GM18867 (cell line): Measurements from ENCODE around the gene S100A9.

ENCODE experiments used
- ATAC-seq: cut with Tn5 transposase; IDR thresholded peaks from one replicate; pipeline ENCODE4 v1.9.1; 2021; ENCODE audit warnings: mild to moderate bottlenecking, moderate library complexity; ENCODE audit not compliant: unreplicated experiment

S100A9 gene

GRCh38 chr1:153387001-153387400 lies 29.3 kb downstream of the S100A9 start:
- no peak for ATAC-seq

- ATAC-seq = no peak
These were observed 30.1 kb downstream of the S100A9 start for GRCh38 chr1:153387785-153388184.

- no peak for ATAC-seq
These were observed 31.7 kb downstream of the S100A9 start for GRCh38 chr1:153389401-153389800.

GRCh38 chr1:153389973-153390879 lies 32.6 kb downstream of the S100A9 start:
- no peak for ATAC-seq

GRCh38 chr1:153390938-153391710 lies 33.5 kb downstream of the S100A9 start, which contains the start of gene S100A8:
Gene S100A8, minus strand, starts transcription at chr1:153391073. Its CDS starts 538 bp downstream, at chr1:153390535.
- ATAC-seq = no peak

- ATAC-seq = no peak
These were observed 34.6 kb downstream of the S100A9 start for GRCh38 chr1:153392258-153392657.

GRCh38 chr1:153392822-153393221 lies 35.2 kb downstream of the S100A9 start:
- no peak for ATAC-seq

- no peak for ATAC-seq
These were observed 36.3 kb downstream of the S100A9 start for GRCh38 chr1:153393926-153394325.

GRCh38 chr1:153394391-153394790 lies 36.7 kb downstream of the S100A9 start:
- no peak for ATAC-seq

GRCh38 chr1:153395136-153395685 lies 37.6 kb downstream of the S100A9 start:
- ATAC-seq = no peak

GRCh38 chr1:153395776-153396175 lies 38.1 kb downstream of the S100A9 start:
- no peak for ATAC-seq

GRCh38 chr1:153396461-153396860 lies 38.8 kb downstream of the S100A9 start:
- ATAC-seq = no peak

GRCh38 chr1:153397051-153397923 lies 39.6 kb downstream of the S100A9 start:
- ATAC-seq = no peak

GRCh38 chr1:153397924-153398651 lies 40.4 kb downstream of the S100A9 start:
- ATAC-seq = no peak

- no peak for ATAC-seq
These were observed 41.9 kb downstream of the S100A9 start for GRCh38 chr1:153399401-153400055.

GRCh38 chr1:153400244-153400643 lies 42.6 kb downstream of the S100A9 start:
- no peak for ATAC-seq

- no peak for ATAC-seq
These were observed 43.8 kb downstream of the S100A9 start for GRCh38 chr1:153401461-153401860.

- no peak for ATAC-seq
These were observed 44.6 kb downstream of the S100A9 start for GRCh38 chr1:153402226-153402625.

GRCh38 chr1:153403421-153404085 lies 45.9 kb downstream of the S100A9 start:
- no peak for ATAC-seq
